ENCODE measurements around the gene GLRX5.

GLRX5 gene

DNA sequence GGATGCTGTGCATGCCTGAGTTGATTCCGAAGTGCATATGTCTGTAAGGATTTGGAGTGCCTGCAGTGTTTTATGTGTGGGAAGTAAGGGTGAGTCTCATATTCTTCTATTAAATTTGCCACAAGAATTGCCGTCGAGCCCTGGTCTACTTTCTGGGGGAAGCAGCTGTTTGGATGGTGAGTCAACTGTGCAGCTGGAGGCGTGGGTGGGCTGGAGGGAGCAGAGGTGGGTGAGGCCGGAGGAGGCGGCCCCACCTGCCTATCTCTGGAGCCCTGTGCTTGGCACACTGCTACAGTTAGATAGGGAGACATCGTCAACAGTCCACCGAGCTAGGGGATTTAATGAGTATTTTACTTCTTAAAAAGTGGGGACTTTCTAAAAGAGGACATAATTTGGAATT, 9.7 kb downstream of the GLRX5 start:
- H3K4me3 ChIP-seq (ENCODE audit: low read depth, low read length): no peak overlapping the region
- no peaks in the 10 kb centered on the region for H3K9me3 ChIP-seq (ENCODE audit: control insufficient read depth, low read length)
- no peaks in the 10 kb centered on the region for H3K27me3 ChIP-seq (ENCODE audit: control insufficient read depth, insufficient read depth, low read length)
- H3K27ac ChIP-seq: no peak overlapping the region
- H3K9ac ChIP-seq: no peak overlapping the region
- H3K4me2 ChIP-seq (ENCODE audit: low read length): no peak overlapping the region
- H3K79me2 ChIP-seq: peaks cover 8% of the 10 kb centered on the region
- TF ChIP-seq CTCF (IDR thresholded peaks at IDR 0.05): no peak
- H3K36me3 ChIP-seq (ENCODE audit: control insufficient read depth, insufficient read depth, low read length): no peaks in the 10 kb centered on the region
- no peak overlapping the region for H2AFZ ChIP-seq
- no peaks in the 10 kb centered on the region for H3K4me1 ChIP-seq

DNA sequence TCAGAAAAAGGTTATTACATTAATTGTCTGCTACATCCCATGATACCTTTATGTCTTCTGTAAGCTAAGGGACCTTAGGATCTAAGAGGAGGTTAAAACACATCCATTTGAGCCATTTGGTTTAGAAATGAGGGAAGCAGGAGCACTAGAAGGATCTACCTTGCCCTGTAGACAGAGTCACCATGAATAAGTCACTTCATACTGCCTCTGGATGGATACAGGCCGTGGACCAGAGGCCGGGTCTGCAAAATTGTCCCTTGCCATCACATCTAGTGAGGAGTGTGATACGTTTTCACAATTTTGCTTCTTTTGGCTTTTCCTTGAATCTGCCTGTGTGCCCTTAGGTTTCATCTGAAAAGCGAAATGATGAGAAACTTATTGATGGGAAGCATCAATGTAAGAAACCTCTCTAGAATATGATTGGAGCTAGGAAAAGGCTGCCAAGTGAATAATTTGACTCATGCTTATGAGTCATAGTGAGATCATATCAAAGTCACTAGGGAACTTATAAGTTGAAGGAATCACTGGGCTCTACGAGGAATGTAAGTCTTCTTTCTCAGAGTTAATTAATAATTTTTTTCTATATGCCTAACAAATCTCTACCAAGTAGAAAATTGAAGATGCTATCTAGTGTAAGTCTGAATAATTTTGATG, 10.8 kb downstream of the GLRX5 start:
- Histone ChIP-seq H3K4me1 (no peaks in the 10 kb centered on the region), H3K27ac (no peak overlapping the region)

DNA sequence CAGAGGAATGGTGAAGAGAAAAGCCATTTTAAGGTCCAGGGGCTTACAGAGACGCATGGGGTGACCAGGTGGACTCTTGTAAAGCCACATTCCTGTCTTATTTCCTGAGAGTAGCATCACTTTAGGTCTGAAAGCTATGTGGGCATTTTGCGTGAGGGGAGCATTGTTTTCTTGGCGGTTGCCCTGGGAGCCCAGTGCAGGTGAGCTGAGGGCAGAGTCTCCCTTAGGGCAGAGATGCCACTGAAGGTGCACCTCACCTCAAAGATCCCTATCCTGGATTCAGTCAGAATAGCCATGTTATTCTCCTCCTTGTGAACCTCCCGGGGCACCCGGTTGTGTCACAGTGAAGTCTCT, 12.4 kb downstream of the GLRX5 start:
- Histone ChIP-seq H3K9me3 (ENCODE audit: control insufficient read depth, low read length) (no peaks in the 10 kb centered on the region), H2AFZ (no peak overlapping the region), H3K36me3 (ENCODE audit: control insufficient read depth, insufficient read depth, low read length) (no peaks in the 10 kb centered on the region), H3K27me3 (ENCODE audit: control insufficient read depth, insufficient read depth, low read length) (no peaks in the 10 kb centered on the region), H3K4me1 (no peaks in the 10 kb centered on the region), H3K79me2 (no peaks in the 10 kb centered on the region), H3K9ac (no peak overlapping the region), H3K4me3 (ENCODE audit: low read depth, low read length) (no peak overlapping the region), H3K27ac (no peak overlapping the region), H3K4me2 (ENCODE audit: low read length) (no peak overlapping the region)
- no peak for TF ChIP-seq CTCF (IDR thresholded peaks at IDR 0.05)

More for the DNA sequence above, 10.8 kb downstream of the GLRX5 start:
- no peaks in the 10 kb centered on the region for H3K36me3 ChIP-seq (ENCODE audit: control insufficient read depth, insufficient read depth, low read length)
- no peak for TF ChIP-seq CTCF (IDR thresholded peaks at IDR 0.05)
- H3K9me3 ChIP-seq (ENCODE audit: control insufficient read depth, low read length): no peaks in the 10 kb centered on the region
- no peak overlapping the region for H3K4me2 ChIP-seq (ENCODE audit: low read length)
- no peak overlapping the region for H3K4me3 ChIP-seq (ENCODE audit: low read depth, low read length)
- H3K79me2 ChIP-seq: no peaks in the 10 kb centered on the region
- no peak overlapping the region for H3K9ac ChIP-seq
- no peak overlapping the region for H2AFZ ChIP-seq
- no peaks in the 10 kb centered on the region for H3K27me3 ChIP-seq (ENCODE audit: control insufficient read depth, insufficient read depth, low read length)

GRCh38 chr14:95547626-95548327, 12.9 kb downstream of the GLRX5 start:
- Histone ChIP-seq H3K27ac (no peak overlapping the region), H3K27me3 (ENCODE audit: control insufficient read depth, insufficient read depth, low read length) (no peaks in the 10 kb centered on the region), H3K36me3 (ENCODE audit: control insufficient read depth, insufficient read depth, low read length) (no peaks in the 10 kb centered on the region), H3K4me1 (no peaks in the 10 kb centered on the region), H3K9ac (no peak overlapping the region), H3K9me3 (ENCODE audit: control insufficient read depth, low read length) (no peaks in the 10 kb centered on the region), H3K4me2 (ENCODE audit: low read length) (no peak overlapping the region), H3K79me2 (no peaks in the 10 kb centered on the region), H2AFZ (no peak overlapping the region), H3K4me3 (ENCODE audit: low read depth, low read length) (no peak overlapping the region)
- TF ChIP-seq CTCF (IDR thresholded peaks at IDR 0.05): no peak

Measured in parathyroid adenoma (tissue), 2 donors.